ENCODE results near the gene NECAB2.

GRCh38 chr16:83929811-83930555, 38.1 kb upstream of the NECAB2 start:
- TF ChIP-seq EZH2 (IDR thresholded peaks at IDR 0.05; ENCODE audit: insufficient read depth, poor library complexity, severe bottlenecking) (no peak), EZH2phosphoT487 (IDR thresholded peaks at IDR 0.05; ENCODE audit: insufficient read depth, low read depth) (no peak)

Data from GM23248 (cell line).